Measurements from ENCODE around the gene PAXIP1. TPM values are rescaled to one million over a fixed set of nuclear protein-coding genes. Genes with fewer than 3 reads are reported as not detected.

The PAXIP1 gene
- total RNA-seq, 1 donor from 2014 or later = 27.7 TPM

- no peak overlapping the region for H3K4me3 Mint-ChIP-seq (ENCODE audit: low read depth)
Measured at GRCh38 chr7:154975984-154976383, 26.9 kb downstream of the PAXIP1 start.

GRCh38 chr7:154973381-154973780 is 29.5 kb downstream of the PAXIP1 start:
- H3K27me3 Mint-ChIP-seq = no peaks in the 10 kb centered on the region
- no peaks in the 10 kb centered on the region for H3K4me1 Mint-ChIP-seq (ENCODE audit: low read depth)
- H3K36me3 Mint-ChIP-seq (ENCODE audit: insufficient read depth) = peaks cover 24% of the 10 kb centered on the region
- H3K27ac Mint-ChIP-seq = no peak overlapping the region
- TF ChIP-seq CTCF (IDR thresholded peaks at IDR 0.05; ENCODE audit: unreplicated experiment) = no peak
- DNase-seq (ENCODE audit: low spot score, unreplicated experiment) = no peak
- H3K9me3 Mint-ChIP-seq (ENCODE audit: low read depth) = no peaks in the 10 kb centered on the region
- H3K4me3 Mint-ChIP-seq (ENCODE audit: low read depth) = no peak overlapping the region

More at GRCh38 chr7:154975984-154976383, 26.9 kb downstream of the PAXIP1 start:
- Mint-ChIP-seq H3K27me3 (no peaks in the 10 kb centered on the region), H3K27ac (no peak overlapping the region), H3K36me3 (ENCODE audit: insufficient read depth) (peaks cover 26% of the 10 kb centered on the region), H3K9me3 (ENCODE audit: low read depth) (no peaks in the 10 kb centered on the region), H3K4me1 (ENCODE audit: low read depth) (no peaks in the 10 kb centered on the region)
- no peak for DNase-seq (ENCODE audit: low spot score, unreplicated experiment)
- TF ChIP-seq CTCF (IDR thresholded peaks at IDR 0.05; ENCODE audit: unreplicated experiment) = no peak

- Mint-ChIP-seq H3K27ac (no peak overlapping the region), H3K4me1 (ENCODE audit: low read depth) (no peaks in the 10 kb centered on the region), H3K9me3 (ENCODE audit: low read depth) (no peaks in the 10 kb centered on the region), H3K4me3 (ENCODE audit: low read depth) (no peak overlapping the region), H3K36me3 (ENCODE audit: insufficient read depth) (peaks cover 26% of the 10 kb centered on the region), H3K27me3 (no peaks in the 10 kb centered on the region)
- no peak for TF ChIP-seq CTCF (IDR thresholded peaks at IDR 0.05; ENCODE audit: unreplicated experiment)
- DNase-seq (ENCODE audit: low spot score, unreplicated experiment) = no peak
Measured at GRCh38 chr7:154968336-154969001, 34.5 kb downstream of the PAXIP1 start.

GRCh38 chr7:154967401-154967955 is 35.4 kb downstream of the PAXIP1 start:
- Mint-ChIP-seq H3K27me3 (no peaks in the 10 kb centered on the region), H3K9me3 (ENCODE audit: low read depth) (no peaks in the 10 kb centered on the region), H3K4me3 (ENCODE audit: low read depth) (no peak overlapping the region), H3K27ac (no peak overlapping the region), H3K36me3 (ENCODE audit: insufficient read depth) (peaks cover 25% of the 10 kb centered on the region), H3K4me1 (ENCODE audit: low read depth) (no peaks in the 10 kb centered on the region)
- no peak for DNase-seq (ENCODE audit: low spot score, unreplicated experiment)
- no peak for TF ChIP-seq CTCF (IDR thresholded peaks at IDR 0.05; ENCODE audit: unreplicated experiment)

- Mint-ChIP-seq H3K4me1 (ENCODE audit: low read depth) (no peaks in the 10 kb centered on the region), H3K9me3 (ENCODE audit: low read depth) (no peaks in the 10 kb centered on the region), H3K4me3 (ENCODE audit: low read depth) (no peak overlapping the region), H3K27me3 (no peaks in the 10 kb centered on the region), H3K27ac (no peak overlapping the region), H3K36me3 (ENCODE audit: insufficient read depth) (peaks cover 36% of the 10 kb centered on the region)
- DNase-seq (ENCODE audit: low spot score, unreplicated experiment) = no peak
- no peak for TF ChIP-seq CTCF (IDR thresholded peaks at IDR 0.05; ENCODE audit: unreplicated experiment)
Measured at GRCh38 chr7:154965014-154965413, 37.9 kb downstream of the PAXIP1 start.
